Chondrocyte (in vitro differentiated cells): Measurements from ENCODE around the gene SUN5. TPM values are rescaled to one million over a fixed set of nuclear protein-coding genes. Genes with fewer than 3 reads are reported as not detected.

ENCODE experiments used
- DNase-seq: peaks from one replicate; pipeline ENCODE4 v3.0.0; 2021; ENCODE audit warnings: mixed read lengths, low spot score
- H3K27ac Mint-ChIP-seq: one replicate; pipeline ENCODE4 v1.8.0; 2021; ENCODE audit warnings: mild to moderate bottlenecking, moderate library complexity, mixed read lengths; ENCODE audit not compliant: unreplicated experiment
- H3K27me3 Mint-ChIP-seq: 2 replicates; pipeline ENCODE4 v1.8.0; 2021; ENCODE audit warnings: low read depth, mixed read lengths
- H3K36me3 Mint-ChIP-seq: 2 replicates; pipeline ENCODE4 v1.8.0; 2021; ENCODE audit warnings: low read depth, mixed read lengths
- H3K4me1 Mint-ChIP-seq: 2 replicates; pipeline ENCODE4 v1.8.0; 2021; ENCODE audit warnings: low read depth, mild to moderate bottlenecking, mixed read lengths
- H3K4me3 Mint-ChIP-seq: one replicate; pipeline ENCODE4 v1.8.0; 2021; ENCODE audit warnings: mild to moderate bottlenecking, moderate library complexity, mixed read lengths; ENCODE audit not compliant: unreplicated experiment
- H3K9me3 Mint-ChIP-seq: 2 replicates; pipeline ENCODE4 v1.8.0; 2021; ENCODE audit warnings: low read depth, mixed read lengths
- total RNA-seq: library from RNA; stranded (reverse); gene quantifications from 3 replicates; pipeline ENCODE4 v1.2.1, GENCODE V29; 2021
- TF ChIP-seq, protein P1 (sequence below): fragments of 200-600 bp; sonication (generic); IDR thresholded peaks from 2 replicates; pipeline ENCODE4 v1.5.0; 2021; ENCODE audit warnings: antibody characterized with exemption, mild to moderate bottlenecking, moderate library complexity

Gene SUN5
- total RNA-seq, 1 donor from 2014 or later, result not detected

DNA sequence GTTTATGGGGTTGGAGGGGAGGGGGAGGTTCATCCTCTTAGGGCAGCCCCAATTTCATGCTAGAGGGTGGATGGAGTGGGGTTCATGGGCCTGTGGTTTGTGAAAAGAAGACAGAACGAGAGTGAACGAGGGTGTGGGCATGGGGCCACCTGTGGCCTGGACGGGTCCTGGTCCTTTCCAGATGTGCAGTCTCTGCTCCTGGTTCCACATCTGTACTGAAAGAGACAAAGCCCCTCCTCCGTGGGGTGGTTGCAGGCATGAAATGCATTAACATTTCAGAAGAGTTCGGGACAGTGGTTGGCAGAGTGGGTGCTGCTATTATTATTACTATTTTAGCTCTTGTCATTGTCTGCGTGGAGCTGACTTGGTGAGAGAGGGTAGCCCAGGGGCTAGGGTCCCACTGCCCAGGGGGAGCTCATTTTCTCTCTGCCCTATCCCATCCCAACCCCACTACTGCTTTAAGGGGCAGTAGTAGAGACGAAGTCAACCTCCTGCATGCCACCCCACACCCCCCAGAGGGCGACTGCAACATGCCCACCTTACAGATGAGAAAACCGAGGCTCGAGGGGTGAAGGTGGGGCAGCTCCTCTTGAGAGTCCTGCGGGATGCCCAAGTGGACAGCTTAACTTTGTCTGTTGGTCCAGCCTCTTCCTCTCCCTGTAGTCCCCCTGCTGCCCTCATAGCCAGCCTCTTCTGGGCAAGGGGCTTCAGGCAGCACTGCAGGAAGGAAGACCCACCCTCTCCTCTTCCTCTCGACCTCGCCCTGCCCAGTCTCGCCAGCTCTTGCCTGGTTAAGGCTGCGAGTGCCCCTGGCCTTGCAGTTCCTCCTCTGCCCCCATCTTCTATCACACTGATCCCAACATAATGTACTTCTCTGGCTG, 11.7 kb upstream of the SUN5 start:
- no peaks in the 10 kb centered on the region for H3K36me3 Mint-ChIP-seq
- peaks cover 67% of the 10 kb centered on the region for H3K27me3 Mint-ChIP-seq
- TF ChIP-seq, protein P1, sequence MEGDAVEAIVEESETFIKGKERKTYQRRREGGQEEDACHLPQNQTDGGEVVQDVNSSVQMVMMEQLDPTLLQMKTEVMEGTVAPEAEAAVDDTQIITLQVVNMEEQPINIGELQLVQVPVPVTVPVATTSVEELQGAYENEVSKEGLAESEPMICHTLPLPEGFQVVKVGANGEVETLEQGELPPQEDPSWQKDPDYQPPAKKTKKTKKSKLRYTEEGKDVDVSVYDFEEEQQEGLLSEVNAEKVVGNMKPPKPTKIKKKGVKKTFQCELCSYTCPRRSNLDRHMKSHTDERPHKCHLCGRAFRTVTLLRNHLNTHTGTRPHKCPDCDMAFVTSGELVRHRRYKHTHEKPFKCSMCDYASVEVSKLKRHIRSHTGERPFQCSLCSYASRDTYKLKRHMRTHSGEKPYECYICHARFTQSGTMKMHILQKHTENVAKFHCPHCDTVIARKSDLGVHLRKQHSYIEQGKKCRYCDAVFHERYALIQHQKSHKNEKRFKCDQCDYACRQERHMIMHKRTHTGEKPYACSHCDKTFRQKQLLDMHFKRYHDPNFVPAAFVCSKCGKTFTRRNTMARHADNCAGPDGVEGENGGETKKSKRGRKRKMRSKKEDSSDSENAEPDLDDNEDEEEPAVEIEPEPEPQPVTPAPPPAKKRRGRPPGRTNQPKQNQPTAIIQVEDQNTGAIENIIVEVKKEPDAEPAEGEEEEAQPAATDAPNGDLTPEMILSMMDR, result no peak
- DNase-seq, result no peak
- H3K9me3 Mint-ChIP-seq, result no peaks in the 10 kb centered on the region
- no peaks in the 10 kb centered on the region for H3K4me1 Mint-ChIP-seq
- no peak overlapping the region for H3K27ac Mint-ChIP-seq
- no peak overlapping the region for H3K4me3 Mint-ChIP-seq

- TF ChIP-seq, protein P1, result no peak
- H3K4me3 Mint-ChIP-seq, result no peak overlapping the region
- no peaks in the 10 kb centered on the region for H3K4me1 Mint-ChIP-seq
- no peaks in the 10 kb centered on the region for H3K36me3 Mint-ChIP-seq
- no peak overlapping the region for H3K27ac Mint-ChIP-seq
- no peak for DNase-seq
- H3K9me3 Mint-ChIP-seq, result no peaks in the 10 kb centered on the region
- H3K27me3 Mint-ChIP-seq, result peaks cover 68% of the 10 kb centered on the region
These were observed 10.9 kb upstream of the SUN5 start for GRCh38 chr20:33015114-33015484.

DNA sequence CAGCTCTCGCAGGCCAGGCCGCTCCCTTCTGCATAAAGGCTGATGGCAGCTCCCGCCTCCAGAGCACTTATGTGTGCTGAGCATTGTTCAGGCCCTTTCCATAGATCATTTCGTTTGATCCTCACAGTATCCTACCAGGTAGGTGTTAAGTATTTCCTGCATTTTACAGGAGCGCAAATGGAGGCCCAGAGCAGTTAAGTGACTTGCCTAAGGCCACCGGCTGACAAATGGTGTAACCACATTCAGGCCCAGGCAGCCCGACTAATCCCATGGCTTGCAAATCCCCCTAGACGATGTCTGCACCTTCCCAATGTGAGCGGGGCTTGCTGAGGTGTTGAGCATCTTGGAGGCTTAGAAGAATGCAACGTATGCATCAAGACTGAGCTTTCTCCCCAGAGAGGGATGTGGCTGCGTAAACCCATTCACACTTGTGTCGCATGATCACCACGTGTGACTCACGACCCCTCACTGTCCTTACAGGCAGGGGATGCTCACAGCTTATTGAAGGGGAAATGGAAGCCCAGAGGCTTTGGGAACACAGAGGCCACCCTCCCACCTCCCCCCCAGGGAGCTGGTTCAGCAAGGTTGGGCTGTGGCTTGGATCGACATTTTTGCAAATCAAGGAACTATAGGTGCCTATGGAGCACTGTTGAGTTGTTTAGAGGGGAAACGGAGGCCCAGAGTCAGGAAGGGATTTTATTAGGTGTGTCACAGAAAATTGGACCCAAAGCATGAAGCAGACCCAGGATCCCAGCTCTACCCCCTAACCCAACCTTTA, 10.3 kb upstream of the SUN5 start:
- no peaks in the 10 kb centered on the region for H3K36me3 Mint-ChIP-seq
- peaks cover 67% of the 10 kb centered on the region for H3K27me3 Mint-ChIP-seq
- no peak for DNase-seq
- H3K4me3 Mint-ChIP-seq, result no peak overlapping the region
- H3K4me1 Mint-ChIP-seq, result no peaks in the 10 kb centered on the region
- no peak overlapping the region for H3K27ac Mint-ChIP-seq
- no peaks in the 10 kb centered on the region for H3K9me3 Mint-ChIP-seq
- TF ChIP-seq, protein P1, result no peak

DNA sequence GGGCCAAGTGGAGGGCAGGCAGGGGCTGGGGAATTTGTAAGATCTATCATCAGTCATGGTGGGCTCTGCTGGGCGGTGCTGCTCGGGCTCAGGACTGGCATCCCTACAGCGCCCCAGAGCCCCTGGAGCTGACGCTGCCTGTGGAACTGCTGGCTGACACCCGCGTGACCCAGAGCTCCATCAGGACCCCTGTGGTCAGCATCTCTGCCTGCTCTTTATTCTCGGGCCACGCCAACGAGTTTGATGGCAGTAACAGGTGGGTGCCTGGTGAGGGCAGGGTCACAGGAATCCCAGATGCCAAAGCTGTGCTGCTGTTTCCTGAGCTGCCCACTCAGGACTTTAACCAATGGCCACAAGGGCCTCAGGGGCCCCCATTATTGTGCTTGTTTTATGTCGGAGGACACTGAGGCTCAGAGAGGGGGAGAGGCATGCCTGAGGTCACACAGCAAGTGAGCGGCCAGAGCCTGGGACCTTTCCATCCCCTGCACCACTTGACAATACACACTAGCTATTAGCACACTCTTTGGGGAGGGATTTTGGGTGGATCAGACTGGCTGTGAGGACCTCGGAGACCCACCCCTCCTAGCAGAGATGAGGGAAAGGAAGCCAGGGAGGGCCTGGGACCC, 9.6 kb upstream of the SUN5 start:
- Mint-ChIP-seq H3K27ac (no peak overlapping the region), H3K27me3 (peaks cover 74% of the 10 kb centered on the region)

More for the DNA sequence above, 9.6 kb upstream of the SUN5 start:
- peaks cover 3% of the 10 kb centered on the region for H3K4me1 Mint-ChIP-seq
- DNase-seq, result peak; percentile 79
- no peak overlapping the region for H3K4me3 Mint-ChIP-seq
- TF ChIP-seq, protein P1, result no peak
- H3K9me3 Mint-ChIP-seq, result no peaks in the 10 kb centered on the region
- H3K36me3 Mint-ChIP-seq, result no peaks in the 10 kb centered on the region
